HepG2 (cell line): ENCODE results near the gene PPP1R27. TPM values are rescaled to one million over a fixed set of nuclear protein-coding genes. Genes with fewer than 3 reads are reported as not detected.

Experiments
- ARID5B ChIP-seq: IDR thresholded peaks from 2 replicates; pipeline ENCODE4 v1.4.0; 2020; ENCODE audit warnings: mild to moderate bottlenecking, missing genetic modification reagents
- GATAD1 ChIP-seq: IDR thresholded peaks from 2 replicates; pipeline ENCODE4 v1.6.1; 2016; ENCODE audit warnings: missing genetic modification reagents, missing compliant biosample characterization
- HIVEP1 ChIP-seq: sonication (generic); formaldehyde crosslinking; IDR thresholded peaks from 2 replicates; pipeline ENCODE4 v1.4.0; 2020; ENCODE audit warnings: mild to moderate bottlenecking, missing genetic modification reagents
- IRF2 ChIP-seq: IDR thresholded peaks from 2 replicates; pipeline ENCODE4 v1.6.1; 2018; ENCODE audit warnings: missing genetic modification reagents, missing compliant biosample characterization
- RAD21 ChIP-seq: fragments of 450-650 bp; formaldehyde crosslinking; IDR thresholded peaks from 2 replicates; pipeline ENCODE4 v1.5.0; 2020; ENCODE audit warnings: mild to moderate bottlenecking
- RBM22 ChIP-seq: fragments of 200-400 bp; formaldehyde crosslinking; optimal IDR thresholded peaks from 2 replicates; pipeline ENCODE3; 2017; ENCODE audit warnings: mild to moderate bottlenecking, low read length, moderate library complexity
- RXRA ChIP-seq: sonication (generic); formaldehyde crosslinking; IDR thresholded peaks from 2 replicates; pipeline ENCODE4 v1.5.1; 2020; ENCODE audit warnings: missing genetic modification reagents
- TBP ChIP-seq: sonication (generic); formaldehyde crosslinking; IDR thresholded peaks from 2 replicates; pipeline ENCODE4 v1.5.0; 2020; ENCODE audit warnings: missing genetic modification reagents
- TGIF2 ChIP-seq: IDR thresholded peaks from 2 replicates; pipeline ENCODE4 v1.6.1; 2016; ENCODE audit warnings: control low read depth, missing compliant biosample characterization
- ZBTB4 ChIP-seq: sonication (generic); formaldehyde crosslinking; IDR thresholded peaks from 2 replicates; pipeline ENCODE4 v1.4.0; 2020; ENCODE audit warnings: missing genetic modification reagents, mild to moderate bottlenecking, borderline replicate concordance
- ZBTB40 ChIP-seq, 2 experiments: fragments of 450-650 bp in 1 of 2; sonication (generic) in 1 of 2; formaldehyde crosslinking in 1 of 2; IDR thresholded peaks; 2 replicates each; pipeline versions ENCODE4 v1.6.1 to v1.8.0; 2016 to 2022; ENCODE audit warnings: antibody characterized with exemption in 1 of 2, mild to moderate bottlenecking in 1 of 2, missing genetic modification reagents in 1 of 2
- ZNF572 ChIP-seq: sonication (generic); formaldehyde crosslinking; IDR thresholded peaks from 2 replicates; pipeline ENCODE4 v1.5.1; 2020; ENCODE audit warnings: mild to moderate bottlenecking, missing genetic modification reagents
- polyA plus RNA-seq, 8 experiments: library from polyadenylated mRNA; depleted of rRNA in 3 of 8; stranded (reverse) in 7 of 8; unstranded in 1 of 8; fragments of >200 nt; fragmentation: Illumina TruSeq in 4 of 8; extraction: Trizol in 4 of 8; gene quantifications; 2 replicates each; pipeline versions ENCODE4 v1.2.1 to v1.2.3, GENCODE V29; 2011 to 2016; ENCODE audit warnings: low read depth in 4 of 8, missing spikeins in 1 of 8, mixed read lengths in 1 of 8; ENCODE audit not compliant: insufficient read depth in 1 of 8
- total RNA-seq, 5 experiments: library from RNA; depleted of rRNA; stranded (reverse); fragments of >200 nt; fragmentation: Illumina TruSeq; extraction: Trizol; gene quantifications; 2 replicates each; pipeline ENCODE4 v1.2.3, GENCODE V29; 2016; ENCODE audit warnings: low read depth in 1 of 5

PPP1R27 gene
- total and polyA plus RNA-seq, 2 of the 13 experiments (the other 11 are each of a cell fraction or from before 2014, with no cell fraction given), result 0.17 to 1.00 TPM

GRCh38 chr17:81871387-81872230, 36.8 kb upstream of the PPP1R27 start (continued):
- TF ChIP-seq ZBTB40 (IDR thresholded peaks at IDR 0.05), result no peak
- peak; percentile 83; the same call in 1 of the 2 replicates for TF ChIP-seq ZBTB40 (CRISPR knock-in tag; IDR thresholded peaks at IDR 0.05)
- TF ChIP-seq HIVEP1 (CRISPR knock-in tag), result no peak
- TF ChIP-seq ARID5B (CRISPR knock-in tag), result peak; percentile 63
- peak; percentile 81 for TF ChIP-seq RAD21
- peak; percentile 67; the same call in 1 of the 2 replicates for TF ChIP-seq RXRA (CRISPR knock-in tag)
- TF ChIP-seq ZBTB4, result peak; percentile 98
- TF ChIP-seq ZNF572, result 0 out of 2 replicates have a peak, but pooled peaks have one; percentile 14
- no peak for TF ChIP-seq TBP (CRISPR knock-in tag)
- TF ChIP-seq RBM22, result peak; percentile 78
- peak; percentile 92 for TF ChIP-seq TGIF2 (CRISPR knock-in tag)
- TF ChIP-seq GATAD1 (CRISPR knock-in tag), result peak; percentile 86
- peak; percentile 71 for TF ChIP-seq IRF2
